GM10248 (cell line): Measurements from ENCODE around the gene OR51G2.

Source experiments
- CTCF ChIA-PET: fragments of 300-600 bp; sonication (Branson Sonifier 250); formaldehyde crosslinking; extraction: SDS; loops from one replicate; lab custom pipeline; 2021; ENCODE audit warnings: antibody characterized with exemption; lab: Yijun Ruan, JAX
- POLR2A ChIA-PET: fragments of 350-650 bp; sonication (Branson Sonifier 250); formaldehyde crosslinking; extraction: SDS; loops from one replicate; lab custom pipeline; 2020; ENCODE audit warnings: antibody characterized with exemption; lab: Yijun Ruan, JAX
- DNase-seq: peaks from one replicate; pipeline ENCODE4 v3.0.0; 2012; ENCODE audit errors: extremely low spot score
- CTCF ChIP-seq: IDR thresholded peaks from 2 replicates; pipeline ENCODE4 v1.5.1; 2012; ENCODE audit warnings: mild to moderate bottlenecking, low read depth; ENCODE audit errors: extremely low read depth, missing control alignments, control extremely low read depth

The OR51G2 gene

GRCh38 chr11:4882543-4882942 is 36.6 kb downstream of the OR51G2 start:
- ChIA-PET CTCF (interaction anchor here (0.7 kb wide), 1 partner anchor 67 kb away, joined by 3 read pairs; no protein-coding TSS in a partner anchor), POLR2A (no interaction called here)
- DNase-seq = no peak
- TF ChIP-seq CTCF = no peak

GRCh38 chr11:4881860-4882500 is 37.2 kb downstream of the OR51G2 start, which contains the start of gene OR51T1:
OR51T1 (plus strand) TSS chr11:4881900; CDS start chr11:4881900, 0 bp downstream.
- DNase-seq = no peak
- no peak for TF ChIP-seq CTCF
- POLR2A ChIA-PET = no interaction called here
- CTCF ChIA-PET = no interaction called here

- no peak for DNase-seq
- POLR2A ChIA-PET = no interaction called here
- TF ChIP-seq CTCF = no peak
- CTCF ChIA-PET = no interaction called here
Measured at GRCh38 chr11:4881188-4881587, 38.0 kb downstream of the OR51G2 start.

GRCh38 chr11:4865855-4866254 is 53.3 kb downstream of the OR51G2 start:
- TF ChIP-seq CTCF = no peak
- POLR2A ChIA-PET = no interaction called here
- CTCF ChIA-PET = interaction anchor here (1.4 kb wide), 1 partner anchor 11 kb away, joined by 3 read pairs; no protein-coding TSS in a partner anchor
- no peak for DNase-seq

GRCh38 chr11:4863876-4864275 is 55.3 kb downstream of the OR51G2 start:
- no peak for DNase-seq
- POLR2A ChIA-PET = no interaction called here
- TF ChIP-seq CTCF = no peak
- CTCF ChIA-PET = interaction anchor here (1.0 to 1.6 kb wide), 3 partner anchors 14 to 677 kb away, joined by 3 to 4 read pairs (median 3); no protein-coding TSS in a partner anchor
